GM18507 (cell line): ENCODE measurements around the gene C1S.

ENCODE experiments used
- DNase-seq: peaks from one replicate; pipeline ENCODE4 v3.0.0; 2011; ENCODE audit warnings: low read depth; ENCODE audit not compliant: insufficient read length; ENCODE audit errors: extremely low spot score
- FAIRE-seq: peaks from 2 replicates; lab custom pipeline; 2011; peaks lifted over from hg19 to GRCh38; lab: Jason Lieb, UNC

Gene C1S

DNA sequence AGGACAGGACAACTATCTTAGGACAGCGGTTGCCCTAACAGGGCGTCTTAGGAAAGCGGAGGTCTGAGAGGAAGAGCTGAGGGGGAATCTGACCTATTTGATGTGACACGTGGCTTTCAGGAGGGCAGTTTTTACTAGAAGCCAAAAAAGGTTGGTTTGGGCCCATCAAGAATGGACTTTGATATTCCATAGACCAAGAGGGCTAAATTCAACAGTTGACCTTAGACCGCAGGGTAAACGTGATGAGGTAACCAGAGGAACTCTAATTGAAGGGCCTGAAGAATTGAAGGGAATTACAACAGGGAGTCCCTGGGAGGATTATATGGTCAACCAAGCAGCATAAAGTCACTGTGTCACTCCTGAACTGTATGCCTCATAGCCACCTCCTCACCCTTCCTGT lies 11.5 kb downstream of the C1S start:
- DNase-seq, result no peak
- no peak for FAIRE-seq

GRCh38 chr12:7072554-7072953 lies 12.0 kb downstream of the C1S start:
- no peak for DNase-seq
- FAIRE-seq, result no peak

DNA sequence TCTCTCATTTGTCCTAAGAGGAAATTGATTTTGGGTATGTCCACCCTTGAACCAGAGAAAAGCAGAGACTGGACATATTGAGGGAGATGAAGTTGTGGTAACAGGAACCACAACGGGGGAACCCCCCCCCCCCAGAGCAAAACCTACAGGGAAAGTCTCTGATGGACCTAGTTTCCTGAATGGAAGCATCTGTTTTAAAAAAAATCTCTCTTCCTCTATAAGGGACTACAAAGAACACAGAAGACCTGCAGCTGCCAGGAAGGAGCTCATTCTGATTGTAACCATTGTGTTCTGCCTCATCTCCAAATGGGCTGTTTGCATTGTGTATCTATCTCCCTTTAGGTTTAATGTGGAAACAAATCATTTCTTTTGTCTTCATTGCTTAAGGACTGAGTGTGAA lies 13.4 kb downstream of the C1S start:
- FAIRE-seq, result no peak

DNA sequence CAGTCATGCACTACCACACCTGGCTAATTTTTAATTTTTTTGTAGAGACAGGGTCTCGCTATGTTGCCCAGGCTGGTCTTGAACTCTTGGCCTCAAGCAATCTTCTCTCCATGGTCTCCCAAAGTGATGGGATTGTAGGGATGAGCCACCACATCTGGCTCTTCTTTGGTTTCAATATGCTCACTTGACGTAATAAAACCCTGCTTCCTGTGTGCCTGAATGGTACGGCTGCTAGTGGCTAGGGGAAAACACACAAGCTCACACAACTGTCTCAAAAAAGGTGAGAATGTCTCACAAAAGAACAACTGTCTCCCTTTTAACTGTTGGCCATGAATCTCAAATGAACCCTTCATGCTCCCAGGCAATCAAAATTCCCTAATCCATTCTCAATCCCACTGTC lies 15.0 kb downstream of the C1S start:
- no peak for DNase-seq
- FAIRE-seq, result peak; percentile 24

More for the DNA sequence above, 13.4 kb downstream of the C1S start:
- DNase-seq, result no peak

DNA sequence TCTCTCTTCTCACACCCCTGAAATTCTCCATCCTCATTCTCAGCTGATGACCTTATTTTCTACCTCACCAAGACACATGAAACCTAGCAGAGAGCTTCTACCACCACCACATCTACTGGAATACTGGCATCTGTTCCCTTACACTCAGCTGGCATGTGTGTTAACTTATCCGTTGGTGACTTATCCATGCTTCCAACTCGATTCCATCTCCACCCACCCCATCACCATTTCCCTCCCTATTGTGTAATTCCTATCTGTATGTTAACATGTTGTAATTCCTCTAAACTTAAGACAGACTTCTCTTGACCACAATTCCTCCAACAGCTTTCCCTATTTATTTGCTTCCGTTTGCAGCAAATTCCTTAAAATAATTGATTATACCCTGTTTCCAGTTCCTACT lies 15.4 kb downstream of the C1S start:
- no peak for DNase-seq
- no peak for FAIRE-seq

GRCh38 chr12:7076493-7076892 lies 16.0 kb downstream of the C1S start:
- DNase-seq (no peak), FAIRE-seq (no peak)

GRCh38 chr12:7078163-7078562 lies 17.6 kb downstream of the C1S start:
- FAIRE-seq, result no peak

GRCh38 chr12:7079826-7080125 lies 19.3 kb downstream of the C1S start:
- DNase-seq, result no peak
- no peak for FAIRE-seq

More at GRCh38 chr12:7078163-7078562, 17.6 kb downstream of the C1S start:
- DNase-seq, result no peak

DNA sequence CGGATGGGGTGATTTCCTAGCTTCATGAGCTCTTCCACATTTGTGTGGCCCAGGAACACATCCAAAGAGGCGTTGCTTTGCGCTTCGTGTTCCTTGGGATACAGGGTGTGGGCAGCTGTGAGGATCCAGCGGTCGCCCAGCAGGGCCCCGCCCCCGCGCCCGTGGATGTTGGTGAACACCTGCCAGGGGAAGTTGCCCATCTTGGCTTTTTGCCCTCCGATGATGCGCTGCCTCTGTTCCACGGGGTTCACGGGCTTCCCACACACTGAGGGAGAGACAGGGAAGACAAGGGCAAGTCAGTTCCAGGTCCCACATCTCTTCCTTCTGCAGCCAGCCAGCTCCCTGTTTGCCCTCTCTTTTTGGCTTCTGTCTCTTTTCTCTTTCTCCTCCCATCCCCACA lies 20.5 kb downstream of the C1S start:
- FAIRE-seq (no peak), DNase-seq (no peak)

- FAIRE-seq (no peak), DNase-seq (no peak)
These were observed 22.6 kb downstream of the C1S start for GRCh38 chr12:7083125-7083524.

GRCh38 chr12:7089196-7089871 lies 28.8 kb downstream of the C1S start:
- DNase-seq (no peak), FAIRE-seq (no peak)

GRCh38 chr12:7090222-7090998 lies 29.9 kb downstream of the C1S start:
- FAIRE-seq (no peak), DNase-seq (no peak)

GRCh38 chr12:7091171-7091570 lies 30.7 kb downstream of the C1S start:
- FAIRE-seq (no peak), DNase-seq (no peak)

DNA sequence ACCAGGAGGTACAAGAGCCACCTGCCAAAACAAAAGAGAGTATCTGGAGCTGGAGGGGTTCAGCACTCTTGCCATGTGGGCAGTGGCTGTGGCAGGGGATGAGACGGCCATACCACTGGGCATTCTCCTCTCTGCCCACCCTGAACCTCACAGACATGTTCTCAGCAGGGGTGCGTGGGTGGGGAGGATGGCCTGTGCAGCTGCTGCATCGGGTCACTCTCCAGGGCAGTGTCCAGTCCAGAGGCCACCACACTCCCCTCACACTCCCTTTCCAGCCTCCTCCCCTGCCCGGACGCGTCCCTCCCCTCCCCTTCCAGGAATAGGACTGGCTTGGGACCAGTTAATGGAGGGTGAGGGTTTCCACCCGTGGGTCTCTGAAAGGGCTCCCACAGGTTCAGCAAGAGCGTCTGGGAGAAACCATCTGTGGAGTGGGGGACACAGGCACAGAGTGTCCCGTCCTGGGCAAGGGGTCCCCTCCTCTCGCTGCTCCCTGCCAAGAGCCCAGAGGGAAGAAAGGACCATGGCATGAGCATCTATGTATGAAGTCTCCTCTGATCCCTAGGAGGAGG lies 31.2 kb downstream of the C1S start:
- DNase-seq (no peak), FAIRE-seq (no peak)

GRCh38 chr12:7092229-7092985 lies 31.9 kb downstream of the C1S start, which contains the start of gene C1R:
Gene C1R, minus strand, starts transcription at chr12:7092445. Its CDS starts 57 bp downstream, at chr12:7092388.
- DNase-seq (peak; percentile 46), FAIRE-seq (peak; percentile 86)

- DNase-seq, result no peak
- FAIRE-seq, result no peak
These were observed 32.5 kb downstream of the C1S start for GRCh38 chr12:7092986-7093460.

DNA sequence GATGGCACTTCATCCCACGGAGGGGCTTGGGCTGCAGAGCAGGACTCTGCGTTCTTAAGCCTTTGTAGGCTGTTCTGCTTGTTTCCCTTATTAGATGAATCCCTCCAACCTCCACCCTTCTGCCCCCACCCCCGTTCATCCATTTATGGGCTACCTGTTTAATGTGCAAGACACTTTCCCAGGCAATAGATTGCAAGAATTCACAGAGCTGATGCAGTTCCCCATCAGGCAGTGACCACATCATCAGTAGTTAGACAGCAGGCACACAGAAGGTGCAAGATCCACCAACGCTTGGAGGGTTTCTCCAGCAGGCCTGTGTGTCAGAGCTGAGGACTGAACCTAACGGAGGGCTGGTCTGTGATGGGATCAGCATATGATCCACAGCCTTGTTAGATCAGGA lies 33.0 kb downstream of the C1S start:
- no peak for FAIRE-seq

DNA sequence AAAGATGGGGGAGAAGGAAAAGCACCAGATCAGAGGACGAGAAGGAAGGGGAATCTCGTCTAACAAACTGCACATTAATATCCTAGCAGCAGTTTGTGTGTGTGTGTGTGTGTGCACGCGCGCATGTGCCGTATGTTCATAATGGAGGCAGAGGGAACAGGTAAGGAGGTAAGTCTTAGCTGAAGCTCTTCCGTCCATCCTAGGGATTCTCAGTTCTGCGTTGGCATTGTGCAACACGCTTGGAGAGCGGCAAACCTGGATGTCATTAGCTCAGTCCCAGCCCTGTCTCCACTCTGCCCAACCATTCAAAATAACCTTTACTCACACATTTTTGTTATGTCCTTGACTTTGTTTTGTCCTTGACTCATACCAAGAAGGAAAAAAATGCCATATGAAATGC lies 33.4 kb downstream of the C1S start:
- no peak for FAIRE-seq
- DNase-seq, result no peak

More for the DNA sequence above, 33.0 kb downstream of the C1S start:
- DNase-seq, result no peak

GRCh38 chr12:7096006-7096932 lies 35.8 kb downstream of the C1S start:
- FAIRE-seq (no peak), DNase-seq (no peak)
